Spleen (tissue), 7 donors: Measurements from ENCODE around the gene LYRM4.

ENCODE experiments used
- CTCF ChIP-seq, 11 experiments: fragments of 200-600 bp in 7 of 11; fragments of 450-650 bp in 4 of 11; sonication (generic) in 4 of 11; IDR thresholded peaks in 8 of 11; conservative IDR thresholded peaks in 3 of 11; 1 replicate in 7 of 11; 2 replicates in 4 of 11; pipeline versions ENCODE4 v1.4.0 to v1.8.0; 2016 to 2021; ENCODE audit warnings: antibody characterized with exemption in 11 of 11, inconsistent platforms in 4 of 11, mild to moderate bottlenecking in 1 of 11
- POLR2A ChIP-seq, 3 donors: fragments of 450-650 bp; IDR thresholded peaks; one replicate each; pipeline ENCODE4 v1.5.1; 2017; ENCODE audit warnings: antibody characterized with exemption in 3 of 3, mild to moderate bottlenecking in 1 of 3
- donor health status: DM: no; HTN: no; CAD: no; lungs with moderate emphysema.
- donor health status: DM: no; HTN: no; CAD: no.
- donor health status: DM: no; HTN: no; CAD: no.

GRCh38 chr6:5303682-5304081, 42.9 kb upstream of the LYRM4 start:
- TF ChIP-seq CTCF (IDR thresholded peaks at IDR 0.05 in 8 of 11, conservative IDR thresholded peaks at IDR 0.05 in 3 of 11) (no peak), POLR2A (IDR thresholded peaks at IDR 0.05) (no peak)
